WTC11 (cell line): ENCODE measurements around the gene CTTNBP2NL. TPM values are rescaled to one million over a fixed set of nuclear protein-coding genes. Genes with fewer than 3 reads are reported as not detected.

Experiments used
- EMX1 ChIP-seq: fragments of 250-450 bp; sonication (Bioruptor Pico); IDR thresholded peaks from 2 replicates; pipeline ENCODE4 v1.8.0; 2021; ENCODE audit warnings: mild to moderate bottlenecking
- ETV6 ChIP-seq: sonication (generic); formaldehyde crosslinking; IDR thresholded peaks from 2 replicates; pipeline ENCODE4 v1.8.1; 2022; ENCODE audit warnings: mild to moderate bottlenecking, missing genetic modification reagents
- FOXJ3 ChIP-seq: sonication (generic); formaldehyde crosslinking; IDR thresholded peaks from 2 replicates; pipeline ENCODE4 v1.9.0; 2021; ENCODE audit warnings: missing genetic modification reagents, mild to moderate bottlenecking, borderline replicate concordance
- FOXP1 ChIP-seq: sonication (generic); formaldehyde crosslinking; IDR thresholded peaks from 2 replicates; pipeline ENCODE4 v1.8.0; 2022; ENCODE audit warnings: missing genetic modification reagents, mild to moderate bottlenecking, moderate library complexity, borderline replicate concordance
- OVOL2 ChIP-seq: fragments of 250-450 bp; sonication (Bioruptor Pico); IDR thresholded peaks from 2 replicates; pipeline ENCODE4 v1.9.0; 2021; ENCODE audit warnings: mild to moderate bottlenecking, borderline replicate concordance
- RELA ChIP-seq: sonication (generic); formaldehyde crosslinking; IDR thresholded peaks from 2 replicates; pipeline ENCODE4 v1.8.1; 2022; ENCODE audit warnings: missing genetic modification reagents, mild to moderate bottlenecking, borderline replicate concordance
- RORB ChIP-seq: fragments of 250-450 bp; sonication (Bioruptor Pico); IDR thresholded peaks from 2 replicates; pipeline ENCODE4 v1.9.0; 2021; ENCODE audit warnings: mild to moderate bottlenecking
- TEAD4 ChIP-seq: sonication (generic); formaldehyde crosslinking; IDR thresholded peaks from 2 replicates; pipeline ENCODE4 v1.8.0; 2022; ENCODE audit warnings: mild to moderate bottlenecking, missing genetic modification reagents
- ZBTB21 ChIP-seq: sonication (generic); formaldehyde crosslinking; IDR thresholded peaks from 2 replicates; pipeline ENCODE4 v1.8.1; 2023; ENCODE audit warnings: mild to moderate bottlenecking, missing genetic modification reagents, borderline replicate concordance
- ZNF232 ChIP-seq: sonication (generic); formaldehyde crosslinking; IDR thresholded peaks from 2 replicates; pipeline ENCODE4 v1.8.0; 2022; ENCODE audit warnings: mild to moderate bottlenecking, missing genetic modification reagents
- ZNF263 ChIP-seq: sonication (generic); formaldehyde crosslinking; IDR thresholded peaks from 2 replicates; pipeline ENCODE4 v1.8.1; 2022; ENCODE audit warnings: low read depth, mild to moderate bottlenecking, moderate library complexity, missing genetic modification reagents
- ZNF416 ChIP-seq: fragments of 250-450 bp; sonication (Bioruptor Pico); IDR thresholded peaks from 2 replicates; pipeline ENCODE4 v1.9.0; 2021; ENCODE audit warnings: mild to moderate bottlenecking, inconsistent platforms
- total RNA-seq: library from RNA; stranded (reverse); gene quantifications from 3 replicates; pipeline ENCODE4 v1.2.3, GENCODE V29; 2021
- TF ChIP-seq, protein P1 (sequence below): sonication (generic); formaldehyde crosslinking; conservative IDR thresholded peaks from 2 replicates; pipeline ENCODE4 v1.8.1; 2023; ENCODE audit warnings: mild to moderate bottlenecking, low read depth, missing genetic modification reagents, moderate library complexity
- TF ChIP-seq, protein P2 (sequence below): sonication (generic); formaldehyde crosslinking; IDR thresholded peaks from 2 replicates; pipeline ENCODE4 v1.8.0; 2022; ENCODE audit warnings: missing genetic modification reagents
- TF ChIP-seq, protein P3 (sequence below): sonication (generic); formaldehyde crosslinking; IDR thresholded peaks from 2 replicates; pipeline ENCODE4 v1.8.0; 2022; ENCODE audit warnings: mild to moderate bottlenecking, missing genetic modification reagents
- TF ChIP-seq, protein P4 (sequence below): fragments of 200-600 bp; IDR thresholded peaks from 2 replicates; pipeline ENCODE4 v1.8.0; 2022; ENCODE audit warnings: antibody characterized with exemption
- TF ChIP-seq, protein P5 (sequence below): sonication (generic); formaldehyde crosslinking; IDR thresholded peaks from 2 replicates; pipeline ENCODE4 v1.8.0; 2023; ENCODE audit warnings: missing genetic modification reagents, mild to moderate bottlenecking, borderline replicate concordance
- TF ChIP-seq, protein P6 (sequence below): sonication (generic); formaldehyde crosslinking; IDR thresholded peaks from 2 replicates; pipeline ENCODE4 v1.8.1; 2023; ENCODE audit warnings: mild to moderate bottlenecking, missing genetic modification reagents, moderate library complexity
- TF ChIP-seq, protein P7 (sequence below): sonication (generic); formaldehyde crosslinking; IDR thresholded peaks from 2 replicates; pipeline ENCODE4 v1.8.0; 2022; ENCODE audit warnings: mild to moderate bottlenecking, missing genetic modification reagents
- TF ChIP-seq, protein P8 (sequence below): sonication (generic); formaldehyde crosslinking; IDR thresholded peaks from 2 replicates; pipeline ENCODE4 v1.8.0; 2023; ENCODE audit warnings: missing genetic modification reagents
- TF ChIP-seq, protein P9 (sequence below): sonication (generic); formaldehyde crosslinking; IDR thresholded peaks from 2 replicates; pipeline ENCODE4 v1.8.1; 2022; ENCODE audit warnings: low read depth, mild to moderate bottlenecking, moderate library complexity, missing genetic modification reagents, borderline replicate concordance

CTTNBP2NL gene
- total RNA-seq, 1 experiment from 2014 or later = 32.8 TPM

DNA sequence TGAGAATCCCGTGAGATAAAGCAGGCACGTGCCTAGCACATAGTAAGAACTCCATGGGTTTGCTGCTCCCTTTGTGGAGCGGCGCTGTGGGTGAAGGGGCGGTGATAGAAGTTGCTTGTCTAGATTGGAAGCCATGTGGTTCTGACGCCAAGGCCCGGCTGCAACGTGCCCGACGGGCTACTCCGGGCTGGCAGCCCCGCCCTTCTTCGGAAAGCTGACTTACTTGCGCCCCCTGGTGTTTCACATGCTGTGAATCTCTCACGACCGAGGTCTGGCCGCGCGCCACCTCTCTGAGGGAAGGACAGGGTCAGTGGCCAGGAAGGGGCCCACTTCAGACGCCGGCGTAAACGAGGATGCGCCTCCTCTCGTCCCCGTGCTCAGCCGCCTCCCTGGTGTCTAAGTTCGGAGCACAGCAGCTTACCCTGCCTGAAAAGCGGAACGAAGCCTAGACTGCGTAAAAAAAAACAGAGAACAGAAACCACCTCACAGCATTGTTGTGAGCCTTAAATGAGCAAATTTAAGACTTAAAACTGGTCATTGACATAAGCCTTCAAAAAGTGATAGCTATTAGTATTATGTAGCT, 70.2 kb downstream of the CTTNBP2NL start (continued):
- TF ChIP-seq, protein P1, sequence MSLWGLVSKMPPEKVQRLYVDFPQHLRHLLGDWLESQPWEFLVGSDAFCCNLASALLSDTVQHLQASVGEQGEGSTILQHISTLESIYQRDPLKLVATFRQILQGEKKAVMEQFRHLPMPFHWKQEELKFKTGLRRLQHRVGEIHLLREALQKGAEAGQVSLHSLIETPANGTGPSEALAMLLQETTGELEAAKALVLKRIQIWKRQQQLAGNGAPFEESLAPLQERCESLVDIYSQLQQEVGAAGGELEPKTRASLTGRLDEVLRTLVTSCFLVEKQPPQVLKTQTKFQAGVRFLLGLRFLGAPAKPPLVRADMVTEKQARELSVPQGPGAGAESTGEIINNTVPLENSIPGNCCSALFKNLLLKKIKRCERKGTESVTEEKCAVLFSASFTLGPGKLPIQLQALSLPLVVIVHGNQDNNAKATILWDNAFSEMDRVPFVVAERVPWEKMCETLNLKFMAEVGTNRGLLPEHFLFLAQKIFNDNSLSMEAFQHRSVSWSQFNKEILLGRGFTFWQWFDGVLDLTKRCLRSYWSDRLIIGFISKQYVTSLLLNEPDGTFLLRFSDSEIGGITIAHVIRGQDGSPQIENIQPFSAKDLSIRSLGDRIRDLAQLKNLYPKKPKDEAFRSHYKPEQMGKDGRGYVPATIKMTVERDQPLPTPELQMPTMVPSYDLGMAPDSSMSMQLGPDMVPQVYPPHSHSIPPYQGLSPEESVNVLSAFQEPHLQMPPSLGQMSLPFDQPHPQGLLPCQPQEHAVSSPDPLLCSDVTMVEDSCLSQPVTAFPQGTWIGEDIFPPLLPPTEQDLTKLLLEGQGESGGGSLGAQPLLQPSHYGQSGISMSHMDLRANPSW = no peak
- TF ChIP-seq OVOL2 (no peak), FOXJ3 (CRISPR knock-in tag) (no peak), TEAD4 (CRISPR knock-in tag) (no peak), ETV6 (CRISPR knock-in tag) (peak; percentile 57; the same call in 1 of the 2 replicates), ZNF263 (CRISPR knock-in tag) (no peak; the same call in 1 of the 2 replicates), RORB (CRISPR knock-in tag) (no peak), FOXP1 (peak; percentile 73), ZBTB21 (no peak), RELA (CRISPR knock-in tag) (no peak), EMX1 (CRISPR knock-in tag) (no peak), ZNF232 (CRISPR knock-in tag) (peak; percentile 73; the same call in 1 of the 2 replicates), ZNF416 (CRISPR knock-in tag) (no peak)
- TF ChIP-seq, protein P2, sequence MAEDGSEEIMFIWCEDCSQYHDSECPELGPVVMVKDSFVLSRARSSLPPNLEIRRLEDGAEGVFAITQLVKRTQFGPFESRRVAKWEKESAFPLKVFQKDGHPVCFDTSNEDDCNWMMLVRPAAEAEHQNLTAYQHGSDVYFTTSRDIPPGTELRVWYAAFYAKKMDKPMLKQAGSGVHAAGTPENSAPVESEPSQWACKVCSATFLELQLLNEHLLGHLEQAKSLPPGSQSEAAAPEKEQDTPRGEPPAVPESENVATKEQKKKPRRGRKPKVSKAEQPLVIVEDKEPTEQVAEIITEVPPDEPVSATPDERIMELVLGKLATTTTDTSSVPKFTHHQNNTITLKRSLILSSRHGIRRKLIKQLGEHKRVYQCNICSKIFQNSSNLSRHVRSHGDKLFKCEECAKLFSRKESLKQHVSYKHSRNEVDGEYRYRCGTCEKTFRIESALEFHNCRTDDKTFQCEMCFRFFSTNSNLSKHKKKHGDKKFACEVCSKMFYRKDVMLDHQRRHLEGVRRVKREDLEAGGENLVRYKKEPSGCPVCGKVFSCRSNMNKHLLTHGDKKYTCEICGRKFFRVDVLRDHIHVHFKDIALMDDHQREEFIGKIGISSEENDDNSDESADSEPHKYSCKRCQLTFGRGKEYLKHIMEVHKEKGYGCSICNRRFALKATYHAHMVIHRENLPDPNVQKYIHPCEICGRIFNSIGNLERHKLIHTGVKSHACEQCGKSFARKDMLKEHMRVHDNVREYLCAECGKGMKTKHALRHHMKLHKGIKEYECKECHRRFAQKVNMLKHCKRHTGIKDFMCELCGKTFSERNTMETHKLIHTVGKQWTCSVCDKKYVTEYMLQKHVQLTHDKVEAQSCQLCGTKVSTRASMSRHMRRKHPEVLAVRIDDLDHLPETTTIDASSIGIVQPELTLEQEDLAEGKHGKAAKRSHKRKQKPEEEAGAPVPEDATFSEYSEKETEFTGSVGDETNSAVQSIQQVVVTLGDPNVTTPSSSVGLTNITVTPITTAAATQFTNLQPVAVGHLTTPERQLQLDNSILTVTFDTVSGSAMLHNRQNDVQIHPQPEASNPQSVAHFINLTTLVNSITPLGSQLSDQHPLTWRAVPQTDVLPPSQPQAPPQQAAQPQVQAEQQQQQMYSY (CRISPR knock-in tag) = no peak
- TF ChIP-seq, protein P3, sequence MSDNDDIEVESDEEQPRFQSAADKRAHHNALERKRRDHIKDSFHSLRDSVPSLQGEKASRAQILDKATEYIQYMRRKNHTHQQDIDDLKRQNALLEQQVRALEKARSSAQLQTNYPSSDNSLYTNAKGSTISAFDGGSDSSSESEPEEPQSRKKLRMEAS (CRISPR knock-in tag) = peak; percentile 97
- TF ChIP-seq, protein P4, sequence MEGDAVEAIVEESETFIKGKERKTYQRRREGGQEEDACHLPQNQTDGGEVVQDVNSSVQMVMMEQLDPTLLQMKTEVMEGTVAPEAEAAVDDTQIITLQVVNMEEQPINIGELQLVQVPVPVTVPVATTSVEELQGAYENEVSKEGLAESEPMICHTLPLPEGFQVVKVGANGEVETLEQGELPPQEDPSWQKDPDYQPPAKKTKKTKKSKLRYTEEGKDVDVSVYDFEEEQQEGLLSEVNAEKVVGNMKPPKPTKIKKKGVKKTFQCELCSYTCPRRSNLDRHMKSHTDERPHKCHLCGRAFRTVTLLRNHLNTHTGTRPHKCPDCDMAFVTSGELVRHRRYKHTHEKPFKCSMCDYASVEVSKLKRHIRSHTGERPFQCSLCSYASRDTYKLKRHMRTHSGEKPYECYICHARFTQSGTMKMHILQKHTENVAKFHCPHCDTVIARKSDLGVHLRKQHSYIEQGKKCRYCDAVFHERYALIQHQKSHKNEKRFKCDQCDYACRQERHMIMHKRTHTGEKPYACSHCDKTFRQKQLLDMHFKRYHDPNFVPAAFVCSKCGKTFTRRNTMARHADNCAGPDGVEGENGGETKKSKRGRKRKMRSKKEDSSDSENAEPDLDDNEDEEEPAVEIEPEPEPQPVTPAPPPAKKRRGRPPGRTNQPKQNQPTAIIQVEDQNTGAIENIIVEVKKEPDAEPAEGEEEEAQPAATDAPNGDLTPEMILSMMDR = peak; percentile 70
- TF ChIP-seq, protein P5, sequence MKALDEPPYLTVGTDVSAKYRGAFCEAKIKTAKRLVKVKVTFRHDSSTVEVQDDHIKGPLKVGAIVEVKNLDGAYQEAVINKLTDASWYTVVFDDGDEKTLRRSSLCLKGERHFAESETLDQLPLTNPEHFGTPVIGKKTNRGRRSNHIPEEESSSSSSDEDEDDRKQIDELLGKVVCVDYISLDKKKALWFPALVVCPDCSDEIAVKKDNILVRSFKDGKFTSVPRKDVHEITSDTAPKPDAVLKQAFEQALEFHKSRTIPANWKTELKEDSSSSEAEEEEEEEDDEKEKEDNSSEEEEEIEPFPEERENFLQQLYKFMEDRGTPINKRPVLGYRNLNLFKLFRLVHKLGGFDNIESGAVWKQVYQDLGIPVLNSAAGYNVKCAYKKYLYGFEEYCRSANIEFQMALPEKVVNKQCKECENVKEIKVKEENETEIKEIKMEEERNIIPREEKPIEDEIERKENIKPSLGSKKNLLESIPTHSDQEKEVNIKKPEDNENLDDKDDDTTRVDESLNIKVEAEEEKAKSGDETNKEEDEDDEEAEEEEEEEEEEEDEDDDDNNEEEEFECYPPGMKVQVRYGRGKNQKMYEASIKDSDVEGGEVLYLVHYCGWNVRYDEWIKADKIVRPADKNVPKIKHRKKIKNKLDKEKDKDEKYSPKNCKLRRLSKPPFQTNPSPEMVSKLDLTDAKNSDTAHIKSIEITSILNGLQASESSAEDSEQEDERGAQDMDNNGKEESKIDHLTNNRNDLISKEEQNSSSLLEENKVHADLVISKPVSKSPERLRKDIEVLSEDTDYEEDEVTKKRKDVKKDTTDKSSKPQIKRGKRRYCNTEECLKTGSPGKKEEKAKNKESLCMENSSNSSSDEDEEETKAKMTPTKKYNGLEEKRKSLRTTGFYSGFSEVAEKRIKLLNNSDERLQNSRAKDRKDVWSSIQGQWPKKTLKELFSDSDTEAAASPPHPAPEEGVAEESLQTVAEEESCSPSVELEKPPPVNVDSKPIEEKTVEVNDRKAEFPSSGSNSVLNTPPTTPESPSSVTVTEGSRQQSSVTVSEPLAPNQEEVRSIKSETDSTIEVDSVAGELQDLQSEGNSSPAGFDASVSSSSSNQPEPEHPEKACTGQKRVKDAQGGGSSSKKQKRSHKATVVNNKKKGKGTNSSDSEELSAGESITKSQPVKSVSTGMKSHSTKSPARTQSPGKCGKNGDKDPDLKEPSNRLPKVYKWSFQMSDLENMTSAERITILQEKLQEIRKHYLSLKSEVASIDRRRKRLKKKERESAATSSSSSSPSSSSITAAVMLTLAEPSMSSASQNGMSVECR (CRISPR knock-in tag) = no peak; the same call in 1 of the 2 replicates
- TF ChIP-seq, protein P6, sequence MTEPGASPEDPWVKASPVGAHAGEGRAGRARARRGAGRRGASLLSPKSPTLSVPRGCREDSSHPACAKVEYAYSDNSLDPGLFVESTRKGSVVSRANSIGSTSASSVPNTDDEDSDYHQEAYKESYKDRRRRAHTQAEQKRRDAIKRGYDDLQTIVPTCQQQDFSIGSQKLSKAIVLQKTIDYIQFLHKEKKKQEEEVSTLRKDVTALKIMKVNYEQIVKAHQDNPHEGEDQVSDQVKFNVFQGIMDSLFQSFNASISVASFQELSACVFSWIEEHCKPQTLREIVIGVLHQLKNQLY = no peak
- TF ChIP-seq, protein P7, sequence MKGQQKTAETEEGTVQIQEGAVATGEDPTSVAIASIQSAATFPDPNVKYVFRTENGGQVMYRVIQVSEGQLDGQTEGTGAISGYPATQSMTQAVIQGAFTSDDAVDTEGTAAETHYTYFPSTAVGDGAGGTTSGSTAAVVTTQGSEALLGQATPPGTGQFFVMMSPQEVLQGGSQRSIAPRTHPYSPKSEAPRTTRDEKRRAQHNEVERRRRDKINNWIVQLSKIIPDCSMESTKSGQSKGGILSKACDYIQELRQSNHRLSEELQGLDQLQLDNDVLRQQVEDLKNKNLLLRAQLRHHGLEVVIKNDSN = peak; percentile 63; the same call in 1 of the 2 replicates
- TF ChIP-seq, protein P8, sequence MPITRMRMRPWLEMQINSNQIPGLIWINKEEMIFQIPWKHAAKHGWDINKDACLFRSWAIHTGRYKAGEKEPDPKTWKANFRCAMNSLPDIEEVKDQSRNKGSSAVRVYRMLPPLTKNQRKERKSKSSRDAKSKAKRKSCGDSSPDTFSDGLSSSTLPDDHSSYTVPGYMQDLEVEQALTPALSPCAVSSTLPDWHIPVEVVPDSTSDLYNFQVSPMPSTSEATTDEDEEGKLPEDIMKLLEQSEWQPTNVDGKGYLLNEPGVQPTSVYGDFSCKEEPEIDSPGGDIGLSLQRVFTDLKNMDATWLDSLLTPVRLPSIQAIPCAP (CRISPR knock-in tag) = no peak
- TF ChIP-seq, protein P9, sequence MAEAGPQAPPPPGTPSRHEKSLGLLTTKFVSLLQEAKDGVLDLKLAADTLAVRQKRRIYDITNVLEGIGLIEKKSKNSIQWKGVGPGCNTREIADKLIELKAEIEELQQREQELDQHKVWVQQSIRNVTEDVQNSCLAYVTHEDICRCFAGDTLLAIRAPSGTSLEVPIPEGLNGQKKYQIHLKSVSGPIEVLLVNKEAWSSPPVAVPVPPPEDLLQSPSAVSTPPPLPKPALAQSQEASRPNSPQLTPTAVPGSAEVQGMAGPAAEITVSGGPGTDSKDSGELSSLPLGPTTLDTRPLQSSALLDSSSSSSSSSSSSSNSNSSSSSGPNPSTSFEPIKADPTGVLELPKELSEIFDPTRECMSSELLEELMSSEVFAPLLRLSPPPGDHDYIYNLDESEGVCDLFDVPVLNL (CRISPR knock-in tag) = no peak
